Glutamatergic neuron (in vitro differentiated cells): ENCODE measurements around the gene CHP1. TPM values are rescaled to one million over a fixed set of nuclear protein-coding genes. Genes with fewer than 3 reads are reported as not detected.

Experiments
- DNase-seq: peaks from one replicate; pipeline ENCODE4 v3.0.0; 2022
- H3K27ac Mint-ChIP-seq: one replicate; pipeline ENCODE4 v1.8.0; 2020; ENCODE audit warnings: mild to moderate bottlenecking, mixed read lengths, inconsistent platforms; ENCODE audit not compliant: unreplicated experiment
- H3K27me3 Mint-ChIP-seq: one replicate; pipeline ENCODE4 v1.8.0; 2020; ENCODE audit warnings: mild to moderate bottlenecking, moderate library complexity, mixed read lengths, inconsistent platforms; ENCODE audit not compliant: unreplicated experiment
- H3K36me3 Mint-ChIP-seq: one replicate; pipeline ENCODE4 v1.8.0; 2020; ENCODE audit warnings: mild to moderate bottlenecking, mixed read lengths, inconsistent platforms; ENCODE audit not compliant: unreplicated experiment
- H3K4me1 Mint-ChIP-seq: one replicate; pipeline ENCODE4 v1.8.0; 2020; ENCODE audit warnings: mild to moderate bottlenecking, low read depth, mixed read lengths, inconsistent platforms; ENCODE audit not compliant: unreplicated experiment
- H3K4me3 Mint-ChIP-seq: one replicate; pipeline ENCODE4 v1.8.0; 2020; ENCODE audit warnings: mild to moderate bottlenecking, mixed read lengths, inconsistent platforms; ENCODE audit not compliant: unreplicated experiment
- H3K9me3 Mint-ChIP-seq: one replicate; pipeline ENCODE4 v1.8.0; 2020; ENCODE audit warnings: mild to moderate bottlenecking, moderate library complexity, mixed read lengths, inconsistent platforms; ENCODE audit not compliant: unreplicated experiment
- total RNA-seq: library from RNA; stranded (reverse); fragmentation: NEBNext Ultra II Directional; extraction: Animal tissue kit (Norgen Biotek cat#: 25700); gene quantifications from one replicate; pipeline ENCODE4 v1.2.1, GENCODE V29; 2021; ENCODE audit not compliant: unreplicated experiment
- TF ChIP-seq, protein P1 (sequence below): fragments of 200-600 bp; sonication (generic); IDR thresholded peaks from one replicate; pipeline ENCODE4 v1.5.0; 2021; ENCODE audit not compliant: partially characterized antibody, unreplicated experiment

CHP1 gene
- total RNA-seq, 1 donor from 2014 or later = 65.6 TPM

DNA sequence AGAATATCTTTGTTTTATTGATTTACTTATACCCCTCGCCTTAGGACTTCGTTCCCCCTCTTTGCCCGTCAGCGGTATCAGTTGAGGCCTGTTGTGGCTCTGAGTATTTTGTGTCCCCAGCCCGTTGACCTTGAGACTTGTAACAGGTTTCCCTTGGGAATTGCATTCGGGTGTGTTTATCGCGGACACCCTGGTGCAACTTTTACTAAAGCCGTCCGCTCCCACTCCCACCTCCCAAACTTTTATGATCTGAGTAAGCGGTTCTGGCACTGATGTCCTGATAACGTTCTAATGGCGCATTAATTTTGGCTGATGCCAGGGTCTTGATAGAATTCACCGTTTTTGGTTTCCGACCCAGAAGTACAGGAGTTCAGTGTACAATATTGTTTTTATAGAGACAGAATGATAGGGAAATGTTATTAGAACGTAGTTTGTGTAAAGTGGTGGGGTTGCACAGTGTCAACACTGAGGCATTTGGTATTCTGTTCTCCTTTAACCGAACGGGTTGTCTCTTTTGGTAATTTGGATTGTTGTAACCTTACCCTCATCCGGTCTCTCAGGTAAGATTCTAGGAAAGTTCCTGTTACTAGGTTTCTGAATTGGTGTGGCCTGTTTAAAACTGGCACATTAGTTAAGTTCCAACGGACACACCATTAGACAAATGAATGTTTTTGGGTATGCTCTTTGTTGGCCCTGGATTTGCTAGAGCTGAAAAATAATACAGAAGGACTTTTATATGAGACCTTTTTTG is 53.5 kb downstream of the CHP1 start:
- no peaks in the 10 kb centered on the region for H3K36me3 Mint-ChIP-seq

DNA sequence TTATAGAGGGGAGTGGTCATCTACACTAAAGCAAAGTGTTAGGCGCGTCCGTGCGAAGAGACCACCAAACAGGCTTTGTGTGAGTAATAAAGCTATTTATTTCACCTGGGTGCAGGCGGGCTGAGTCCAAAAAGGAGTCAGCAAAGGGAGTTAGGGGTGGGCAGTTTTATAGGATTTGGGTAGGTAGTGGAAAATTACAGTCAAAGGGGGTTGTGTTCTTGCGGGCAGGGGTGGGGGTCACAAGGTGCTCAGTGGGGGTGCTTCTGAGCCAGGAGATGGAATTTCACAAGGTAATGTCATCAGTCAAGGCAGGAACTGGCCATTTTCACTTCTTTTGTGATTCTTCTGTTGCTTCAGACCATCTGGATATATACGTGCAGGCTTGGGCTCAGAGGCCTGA is 54.2 kb downstream of the CHP1 start:
- no peak for DNase-seq
- Mint-ChIP-seq H3K9me3 (peaks cover 7% of the 10 kb centered on the region), H3K36me3 (no peaks in the 10 kb centered on the region), H3K27ac (peak overlapping the region; percentile 98), H3K4me1 (peaks cover 16% of the 10 kb centered on the region), H3K4me3 (peak overlapping the region; percentile 99), H3K27me3 (peaks cover 7% of the 10 kb centered on the region)
- TF ChIP-seq, protein P1, sequence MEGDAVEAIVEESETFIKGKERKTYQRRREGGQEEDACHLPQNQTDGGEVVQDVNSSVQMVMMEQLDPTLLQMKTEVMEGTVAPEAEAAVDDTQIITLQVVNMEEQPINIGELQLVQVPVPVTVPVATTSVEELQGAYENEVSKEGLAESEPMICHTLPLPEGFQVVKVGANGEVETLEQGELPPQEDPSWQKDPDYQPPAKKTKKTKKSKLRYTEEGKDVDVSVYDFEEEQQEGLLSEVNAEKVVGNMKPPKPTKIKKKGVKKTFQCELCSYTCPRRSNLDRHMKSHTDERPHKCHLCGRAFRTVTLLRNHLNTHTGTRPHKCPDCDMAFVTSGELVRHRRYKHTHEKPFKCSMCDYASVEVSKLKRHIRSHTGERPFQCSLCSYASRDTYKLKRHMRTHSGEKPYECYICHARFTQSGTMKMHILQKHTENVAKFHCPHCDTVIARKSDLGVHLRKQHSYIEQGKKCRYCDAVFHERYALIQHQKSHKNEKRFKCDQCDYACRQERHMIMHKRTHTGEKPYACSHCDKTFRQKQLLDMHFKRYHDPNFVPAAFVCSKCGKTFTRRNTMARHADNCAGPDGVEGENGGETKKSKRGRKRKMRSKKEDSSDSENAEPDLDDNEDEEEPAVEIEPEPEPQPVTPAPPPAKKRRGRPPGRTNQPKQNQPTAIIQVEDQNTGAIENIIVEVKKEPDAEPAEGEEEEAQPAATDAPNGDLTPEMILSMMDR = no peak

More for the DNA sequence above, 53.5 kb downstream of the CHP1 start:
- TF ChIP-seq, protein P1 = no peak
- Mint-ChIP-seq H3K4me3 (peak overlapping the region; percentile 99), H3K9me3 (peaks cover 8% of the 10 kb centered on the region), H3K27ac (peak overlapping the region; percentile 98), H3K27me3 (peaks cover 7% of the 10 kb centered on the region), H3K4me1 (peaks cover 16% of the 10 kb centered on the region)
- DNase-seq = no peak

DNA sequence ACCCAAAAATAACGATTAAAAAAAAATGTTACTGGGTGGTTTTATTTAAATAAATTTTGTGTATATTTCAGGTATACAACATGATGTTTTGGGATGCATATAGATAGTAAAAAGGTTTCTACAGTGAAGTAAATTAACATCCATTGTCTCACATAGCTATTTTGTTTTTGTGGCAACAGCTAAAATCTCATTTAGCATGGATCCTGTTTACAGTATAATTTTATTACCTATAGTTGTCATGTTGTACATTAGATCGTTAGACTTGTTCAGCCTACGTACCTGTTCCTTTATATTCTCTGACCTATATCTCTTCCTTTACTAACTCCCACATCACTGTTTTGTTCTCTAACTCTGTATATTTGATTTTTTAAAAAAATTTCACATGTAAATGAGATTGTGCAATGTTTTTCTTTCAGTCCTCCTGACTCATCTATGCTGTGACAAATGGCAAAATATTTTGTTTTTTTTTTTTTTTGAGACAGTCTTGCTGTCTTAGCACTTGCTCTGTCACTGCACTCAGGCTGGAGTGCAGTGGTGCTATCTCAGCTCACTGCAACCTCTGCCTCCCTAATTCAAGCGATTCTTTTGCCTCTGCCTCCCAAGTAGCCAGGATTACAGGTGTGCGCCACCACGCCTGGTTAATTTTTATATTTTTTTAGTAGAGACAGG is 55.7 kb downstream of the CHP1 start:
- Mint-ChIP-seq H3K4me1 (peaks cover 16% of the 10 kb centered on the region), H3K27ac (no peak overlapping the region), H3K4me3 (no peak overlapping the region), H3K9me3 (peaks cover 7% of the 10 kb centered on the region), H3K36me3 (no peaks in the 10 kb centered on the region), H3K27me3 (peaks cover 7% of the 10 kb centered on the region)
- TF ChIP-seq, protein P1 = no peak
- no peak for DNase-seq

DNA sequence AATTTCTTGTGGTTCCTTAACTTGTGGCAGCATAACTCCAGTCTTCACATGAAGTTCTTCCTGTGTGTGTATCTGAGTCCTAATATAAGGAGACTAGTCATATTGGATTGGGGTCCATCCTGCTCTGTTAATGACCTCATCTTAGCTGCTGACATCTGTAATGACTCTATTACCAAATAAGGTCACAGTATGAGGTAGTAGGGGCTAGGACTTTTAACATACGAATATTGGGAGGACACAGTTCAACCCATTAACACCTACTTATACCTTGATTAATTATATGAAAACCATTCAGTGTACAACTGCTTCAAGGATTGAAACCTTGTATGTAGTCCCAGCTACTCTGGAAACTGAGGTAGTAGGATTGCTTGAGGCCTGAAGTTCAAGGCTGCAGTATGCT is 57.4 kb downstream of the CHP1 start:
- no peak overlapping the region for H3K4me3 Mint-ChIP-seq
- H3K27me3 Mint-ChIP-seq = peaks cover 7% of the 10 kb centered on the region
- no peaks in the 10 kb centered on the region for H3K36me3 Mint-ChIP-seq
- peaks cover 9% of the 10 kb centered on the region for H3K4me1 Mint-ChIP-seq
- peaks cover 7% of the 10 kb centered on the region for H3K9me3 Mint-ChIP-seq
- no peak for DNase-seq
- TF ChIP-seq, protein P1 = no peak
- no peak overlapping the region for H3K27ac Mint-ChIP-seq

DNA sequence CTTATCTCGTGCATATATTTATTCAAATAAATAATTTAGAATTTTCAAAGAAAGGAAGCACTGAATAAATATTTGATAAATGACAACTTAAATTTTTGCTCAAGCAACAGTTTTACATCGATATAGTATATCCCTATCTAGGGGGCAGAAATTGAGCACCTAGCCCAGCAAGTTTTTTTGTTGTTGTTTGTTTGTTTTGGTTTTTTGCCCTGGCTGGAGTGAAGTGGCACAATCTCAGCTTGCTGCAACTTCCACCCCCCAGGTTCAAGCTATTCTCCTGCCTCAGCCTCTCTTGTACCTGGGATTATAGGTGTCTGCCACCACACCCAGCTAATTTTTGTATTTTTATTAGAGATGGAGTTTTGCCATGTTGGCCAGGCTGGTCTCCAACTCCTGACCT is 58.9 kb downstream of the CHP1 start:
- Mint-ChIP-seq H3K9me3 (no peaks in the 10 kb centered on the region), H3K27ac (no peak overlapping the region), H3K36me3 (no peaks in the 10 kb centered on the region), H3K27me3 (peaks cover 2% of the 10 kb centered on the region), H3K4me3 (no peak overlapping the region), H3K4me1 (peaks cover 9% of the 10 kb centered on the region)
- TF ChIP-seq, protein P1 = no peak
- DNase-seq = no peak
